HepG2 (cell line): ENCODE measurements around the gene MCF2L. TPM values are rescaled to one million over a fixed set of nuclear protein-coding genes. Genes with fewer than 3 reads are reported as not detected.

ENCODE experiments used
- HHEX ChIP-seq: IDR thresholded peaks from 2 replicates; pipeline ENCODE4 v1.6.1; 2016; ENCODE audit warnings: control low read depth
- KLF12 ChIP-seq: sonication (generic); formaldehyde crosslinking; IDR thresholded peaks from 2 replicates; pipeline ENCODE4 v1.4.0; 2020; ENCODE audit warnings: missing genetic modification reagents, borderline replicate concordance
- KLF16 ChIP-seq, 2 experiments: sonication (generic) in 1 of 2; formaldehyde crosslinking in 1 of 2; IDR thresholded peaks; 2 replicates each; pipeline versions ENCODE4 v1.6.1 to v1.8.0; 2016 to 2023; ENCODE audit warnings: missing genetic modification reagents in 2 of 2, missing compliant biosample characterization in 1 of 2
- MEF2D ChIP-seq: sonication (generic); formaldehyde crosslinking; IDR thresholded peaks from 2 replicates; pipeline ENCODE4 v1.5.1; 2020; ENCODE audit warnings: mild to moderate bottlenecking, missing genetic modification reagents
- MIER3 ChIP-seq: IDR thresholded peaks from 2 replicates; pipeline ENCODE4 v1.6.1; 2016; ENCODE audit warnings: missing compliant biosample characterization, borderline replicate concordance
- MTA1 ChIP-seq: sonication (generic); formaldehyde crosslinking; IDR thresholded peaks from 2 replicates; pipeline ENCODE4 v1.4.0; 2020; ENCODE audit warnings: missing genetic modification reagents, mild to moderate bottlenecking, borderline replicate concordance
- MXD1 ChIP-seq: sonication (generic); formaldehyde crosslinking; IDR thresholded peaks from 2 replicates; pipeline ENCODE4 v1.4.0; 2020; ENCODE audit warnings: mild to moderate bottlenecking, missing genetic modification reagents
- NFE2L1 ChIP-seq: sonication (generic); formaldehyde crosslinking; IDR thresholded peaks from 2 replicates; pipeline ENCODE4 v1.4.0; 2020; ENCODE audit warnings: missing genetic modification reagents, mild to moderate bottlenecking, borderline replicate concordance
- PITX1 ChIP-seq: sonication (generic); formaldehyde crosslinking; IDR thresholded peaks from 2 replicates; pipeline ENCODE4 v1.5.1; 2020; ENCODE audit warnings: mild to moderate bottlenecking, missing genetic modification reagents
- POGK ChIP-seq: sonication (generic); formaldehyde crosslinking; conservative IDR thresholded peaks from 2 replicates; pipeline ENCODE4 v1.8.0; 2022; ENCODE audit warnings: mild to moderate bottlenecking, moderate library complexity, missing genetic modification reagents
- RCOR2 ChIP-seq: IDR thresholded peaks from 2 replicates; pipeline ENCODE4 v1.6.1; 2016; ENCODE audit warnings: missing biosample characterization, missing genetic modification reagents
- RFX3 ChIP-seq: IDR thresholded peaks from 2 replicates; pipeline ENCODE4 v1.6.1; 2016; ENCODE audit warnings: missing biosample characterization, missing genetic modification reagents
- SATB2 ChIP-seq: sonication (generic); formaldehyde crosslinking; IDR thresholded peaks from 2 replicates; pipeline ENCODE4 v1.5.0; 2020; ENCODE audit warnings: missing genetic modification reagents
- SYNCRIP ChIP-seq: fragments of 200-400 bp; formaldehyde crosslinking; IDR thresholded peaks from 2 replicates; pipeline ENCODE4 v1.6.1; 2018; ENCODE audit warnings: mild to moderate bottlenecking, low read depth, low read length; ENCODE audit not compliant: insufficient read depth
- TFE3 ChIP-seq: IDR thresholded peaks from 2 replicates; pipeline ENCODE4 v1.6.1; 2016
- ZBTB3 ChIP-seq: sonication (generic); formaldehyde crosslinking; IDR thresholded peaks from 2 replicates; pipeline ENCODE4 v1.4.0; 2020; ENCODE audit warnings: low read depth, mild to moderate bottlenecking, moderate library complexity, missing genetic modification reagents, borderline replicate concordance
- ZHX1 ChIP-seq: sonication (generic); formaldehyde crosslinking; IDR thresholded peaks from 2 replicates; pipeline ENCODE4 v1.8.1; 2022; ENCODE audit warnings: low read depth, mild to moderate bottlenecking, missing genetic modification reagents
- ZNF280B ChIP-seq: sonication (generic); formaldehyde crosslinking; IDR thresholded peaks from 2 replicates; pipeline ENCODE4 v1.5.0; 2020; ENCODE audit warnings: missing genetic modification reagents, mild to moderate bottlenecking, borderline replicate concordance
- ZNF331 ChIP-seq: sonication (generic); formaldehyde crosslinking; IDR thresholded peaks from 2 replicates; pipeline ENCODE4 v1.4.0; 2020; ENCODE audit warnings: missing genetic modification reagents
- ZSCAN25 ChIP-seq: sonication (generic); formaldehyde crosslinking; IDR thresholded peaks from 2 replicates; pipeline ENCODE4 v1.8.0; 2022; ENCODE audit warnings: mild to moderate bottlenecking, missing genetic modification reagents
- polyA plus RNA-seq, 8 experiments: library from polyadenylated mRNA; depleted of rRNA in 3 of 8; stranded (reverse) in 7 of 8; unstranded in 1 of 8; fragments of >200 nt; fragmentation: Illumina TruSeq in 4 of 8; extraction: Trizol in 4 of 8; gene quantifications; 2 replicates each; pipeline versions ENCODE4 v1.2.1 to v1.2.3, GENCODE V29; 2011 to 2016; ENCODE audit warnings: low read depth in 4 of 8, missing spikeins in 1 of 8, mixed read lengths in 1 of 8; ENCODE audit not compliant: insufficient read depth in 1 of 8
- total RNA-seq, 5 experiments: library from RNA; depleted of rRNA; stranded (reverse); fragments of >200 nt; fragmentation: Illumina TruSeq; extraction: Trizol; gene quantifications; 2 replicates each; pipeline ENCODE4 v1.2.3, GENCODE V29; 2016; ENCODE audit warnings: low read depth in 1 of 5

MCF2L gene
- total and polyA plus RNA-seq, 2 of the 13 experiments (the other 11 are each of a cell fraction or from before 2014, with no cell fraction given), result 19.4 to 28.4 TPM

GRCh38 chr13:112951674-112952371 lies 17.2 kb upstream of the MCF2L start (continued):
- peak; percentile 95 for TF ChIP-seq TFE3 (CRISPR knock-in tag)
- TF ChIP-seq ZSCAN25 (CRISPR knock-in tag), result peak; percentile 17; the same call in 1 of the 2 replicates
- TF ChIP-seq RCOR2 (CRISPR knock-in tag), result peak; percentile 84
- peak; percentile 93 for TF ChIP-seq PITX1 (CRISPR knock-in tag)
- TF ChIP-seq KLF12 (CRISPR knock-in tag), result no peak
- no peak for TF ChIP-seq NFE2L1 (CRISPR knock-in tag)
- TF ChIP-seq SATB2 (CRISPR knock-in tag), result no peak
- peak; percentile 68 for TF ChIP-seq ZNF331 (CRISPR knock-in tag)
- TF ChIP-seq RFX3, result 0 out of 2 replicates have a peak, but pooled peaks have one; percentile 18
- peak; percentile 71; the same call in 1 of the 2 replicates for TF ChIP-seq MIER3 (CRISPR knock-in tag)
- TF ChIP-seq ZHX1 (CRISPR knock-in tag), result peak; percentile 41; the same call in 1 of the 2 replicates
- 0 out of 2 replicates have a peak, but pooled peaks have one; percentile 25 for TF ChIP-seq POGK (CRISPR knock-in tag)
- TF ChIP-seq MEF2D (CRISPR knock-in tag), result peak; percentile 91
- TF ChIP-seq ZNF280B (CRISPR knock-in tag), result no peak
- peak; percentile 90 for TF ChIP-seq HHEX (CRISPR knock-in tag)
- no peak for TF ChIP-seq SYNCRIP
- no peak for TF ChIP-seq MTA1 (CRISPR knock-in tag)
- peak; percentile 70; the same call in 1 of the 2 replicates for TF ChIP-seq ZBTB3 (CRISPR knock-in tag)
- peak in 1 of 2 experiments; percentile 81; a peak in 2 of 4 replicates for TF ChIP-seq KLF16 (CRISPR knock-in tag; IDR thresholded peaks at IDR 0.05)
- no peak; the same call in 1 of the 2 replicates for TF ChIP-seq MXD1 (CRISPR knock-in tag)
